Stimulated activated CD8-positive, alpha-beta memory T cell treated with anti-CD3 and anti-CD28 coated beads, Interleukin-15, amount 100 ng/mL, for 24 hours (primary cell): Measurements from ENCODE around the gene SLC38A10.

Experiments used
- DNase-seq: peaks from one replicate; pipeline ENCODE4 v3.0.0-alpha.2; 2020; ENCODE audit warnings: low read depth

The SLC38A10 gene

DNA sequence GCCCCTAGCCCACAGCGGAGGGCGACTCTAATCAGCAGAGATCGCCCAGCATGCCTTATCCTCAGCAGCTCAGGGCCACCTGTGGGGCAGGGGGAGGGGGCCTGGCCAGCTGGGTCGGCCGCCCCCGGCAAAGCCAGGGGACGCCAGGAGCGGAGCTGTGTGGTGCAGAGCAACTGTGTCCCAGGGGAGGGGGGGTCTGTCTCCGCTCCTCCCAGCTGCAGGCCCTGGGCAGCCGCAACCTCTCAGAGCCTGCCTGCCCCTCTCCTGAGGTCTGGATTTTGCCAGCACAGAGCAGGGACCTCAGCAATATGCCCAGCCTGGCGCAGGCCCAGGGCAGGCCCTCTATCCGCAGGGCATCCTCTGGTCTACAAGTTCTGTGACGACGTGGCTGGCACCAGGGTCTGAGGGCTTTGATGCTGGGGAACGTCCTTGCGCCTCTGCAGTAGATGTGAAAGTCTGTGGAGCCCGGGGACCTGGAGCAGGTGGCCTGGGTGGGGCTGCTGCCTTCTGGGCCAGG lies 36.5 kb upstream of the SLC38A10 start:
- no peak for DNase-seq

DNA sequence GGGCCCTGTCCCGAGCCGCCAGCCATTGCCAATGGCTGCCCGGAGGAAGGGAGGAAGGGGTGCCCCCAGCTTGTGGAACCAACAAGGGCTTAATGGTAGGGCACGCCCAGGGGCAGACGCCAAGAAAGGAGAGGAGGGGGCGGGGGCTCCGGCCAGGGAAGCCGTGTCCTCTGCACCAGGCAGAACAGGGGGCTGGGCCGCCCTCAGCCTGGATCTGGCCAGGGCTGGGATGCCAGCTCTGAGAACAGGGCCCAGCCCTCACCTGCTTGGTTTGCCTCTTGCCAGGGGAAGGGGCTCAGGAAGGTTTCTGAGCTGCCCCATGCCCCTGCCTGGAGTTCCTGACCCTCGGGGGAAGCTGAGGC lies 35.8 kb upstream of the SLC38A10 start:
- DNase-seq = no peak

DNA sequence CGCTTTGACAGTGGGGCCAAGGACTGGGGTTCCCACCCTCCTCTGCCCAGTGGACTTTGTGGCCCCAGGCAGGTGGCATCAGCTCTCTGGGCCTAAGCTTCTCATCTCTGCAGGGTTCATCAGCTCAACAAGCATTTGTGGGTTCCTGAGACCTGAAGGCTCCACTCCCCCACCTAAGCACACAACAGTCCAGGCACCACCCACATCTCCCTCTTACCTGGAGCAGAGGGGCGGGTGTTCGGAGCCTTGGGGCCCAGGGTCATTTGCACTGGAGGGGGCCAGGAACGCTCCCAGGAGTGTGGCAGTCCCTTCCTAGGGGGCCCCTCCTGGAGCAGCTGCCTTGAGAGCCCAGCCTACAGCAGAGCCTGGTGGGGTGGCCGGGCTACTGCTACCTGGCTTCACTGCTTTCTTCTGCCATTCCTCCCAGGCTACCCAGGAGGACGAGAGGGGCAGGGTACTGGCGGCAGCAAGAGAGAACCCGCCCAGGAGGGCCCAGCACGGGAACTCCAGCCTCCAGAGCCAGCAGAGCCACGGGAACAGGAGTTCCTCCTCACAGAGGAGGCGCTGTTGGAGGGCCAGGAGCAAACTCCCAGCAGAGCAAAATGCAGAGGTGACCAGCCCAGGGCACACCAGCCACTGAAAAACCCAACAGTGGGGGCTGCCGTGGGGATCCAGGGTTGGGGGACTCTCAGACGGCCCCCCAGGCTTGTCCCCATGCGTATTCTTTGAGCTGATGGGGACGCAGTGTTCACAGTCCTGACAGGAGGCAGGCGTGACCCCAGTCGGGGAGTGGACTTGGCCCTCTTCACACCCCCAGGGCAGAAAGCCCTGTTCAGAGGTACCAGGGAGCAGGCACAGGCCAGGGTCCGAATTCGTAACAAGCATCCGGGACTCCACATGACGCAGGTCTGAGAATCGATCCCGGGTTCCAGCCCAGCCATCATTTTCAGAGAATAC lies 35.1 kb upstream of the SLC38A10 start:
- no peak for DNase-seq

DNA sequence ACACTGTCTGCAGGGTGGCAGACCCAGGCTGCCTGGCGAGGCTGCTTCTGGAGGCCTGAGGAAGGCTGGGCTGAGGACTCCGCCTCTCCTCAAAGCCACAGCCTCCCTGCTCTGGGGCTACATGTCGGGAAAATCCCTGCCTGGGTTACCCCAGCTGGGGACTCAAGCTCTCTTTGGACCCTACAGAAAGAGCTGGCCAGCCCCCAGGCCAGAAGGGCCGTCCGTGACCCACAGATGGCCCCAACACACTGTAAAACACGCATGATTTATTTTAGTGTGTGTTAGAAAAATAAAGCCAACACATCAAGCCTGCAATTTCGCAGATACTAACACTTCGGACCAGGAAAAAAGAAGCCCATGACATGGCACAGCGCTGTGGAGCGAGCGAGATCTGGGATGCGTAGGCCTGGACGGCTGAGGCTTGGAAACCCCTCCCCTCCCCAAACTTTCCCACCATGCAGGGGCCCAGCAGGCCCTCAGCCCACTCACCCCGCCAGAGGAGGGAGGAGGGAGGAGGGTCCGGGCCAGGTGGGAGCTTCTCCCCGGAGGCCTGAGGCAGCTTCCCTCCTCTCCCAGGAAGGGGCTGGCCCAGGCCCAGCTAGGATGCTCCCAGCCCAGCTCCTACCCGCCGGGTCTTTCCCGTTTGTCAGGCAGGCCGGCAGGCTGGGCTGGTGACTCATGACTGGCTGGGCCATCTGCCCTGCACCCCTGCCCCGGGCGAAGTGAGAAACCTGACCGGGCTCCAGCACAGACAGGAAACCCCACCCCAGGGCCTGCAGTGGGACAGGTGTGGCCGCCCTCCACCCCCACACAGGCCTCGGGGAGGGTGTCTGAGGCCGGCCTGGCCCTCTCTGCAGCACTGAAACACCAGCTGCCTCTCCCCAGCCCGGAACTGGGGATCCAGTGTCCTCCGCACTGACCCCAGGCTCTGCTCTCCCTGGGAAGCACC lies 34.1 kb upstream of the SLC38A10 start:
- no peak for DNase-seq

DNA sequence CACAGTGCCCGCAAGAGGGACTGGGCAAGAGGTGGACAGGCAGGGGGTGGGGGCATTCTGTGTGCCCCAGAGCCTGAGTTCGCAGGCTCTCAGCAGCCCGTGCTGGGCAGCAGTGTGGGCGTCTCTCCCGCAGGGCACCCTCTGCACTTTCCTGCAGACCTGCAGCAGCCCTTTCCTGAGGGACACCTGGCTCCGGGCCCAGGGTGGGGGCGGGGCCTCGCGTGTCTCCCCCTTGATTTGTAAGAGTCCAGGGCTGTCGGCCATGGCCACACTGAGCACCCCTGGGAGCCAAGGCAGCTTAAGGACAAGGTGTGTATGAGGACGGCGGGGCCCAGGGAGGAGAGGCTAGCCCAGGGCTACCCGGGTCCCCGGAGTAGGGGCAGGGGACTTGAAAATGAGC lies 33.4 kb upstream of the SLC38A10 start:
- no peak for DNase-seq

DNA sequence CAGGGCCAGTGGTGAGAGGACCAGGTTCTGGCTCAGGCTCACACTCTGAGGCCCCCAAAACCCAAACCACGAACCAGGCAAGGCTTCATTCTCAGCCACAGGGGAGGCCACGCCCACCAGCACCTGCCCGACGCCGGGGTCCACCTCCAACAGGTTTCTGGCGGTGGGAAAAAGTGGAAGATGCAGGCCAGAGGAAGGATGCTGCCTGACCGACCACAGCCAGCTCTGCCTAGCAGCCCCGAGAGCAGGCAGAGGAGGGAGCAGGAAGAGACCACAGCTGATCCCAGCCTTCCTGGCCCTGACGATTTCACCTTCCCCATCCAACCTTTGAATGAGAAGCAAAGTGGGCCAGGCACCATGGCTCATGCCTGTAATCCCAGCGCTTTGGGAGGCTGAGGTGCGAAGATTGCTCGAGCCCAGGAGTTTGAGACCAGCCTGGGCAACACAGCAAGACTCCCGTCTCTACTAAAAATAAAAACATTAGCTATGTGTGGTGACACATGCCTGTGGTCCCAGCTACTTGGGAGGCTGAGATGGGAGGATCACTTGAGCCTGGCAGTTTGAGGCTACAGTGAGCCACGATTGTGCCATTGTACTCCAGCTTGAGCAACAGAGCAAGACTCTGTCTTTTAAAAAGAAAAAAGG lies 30.7 kb upstream of the SLC38A10 start:
- DNase-seq = no peak

DNA sequence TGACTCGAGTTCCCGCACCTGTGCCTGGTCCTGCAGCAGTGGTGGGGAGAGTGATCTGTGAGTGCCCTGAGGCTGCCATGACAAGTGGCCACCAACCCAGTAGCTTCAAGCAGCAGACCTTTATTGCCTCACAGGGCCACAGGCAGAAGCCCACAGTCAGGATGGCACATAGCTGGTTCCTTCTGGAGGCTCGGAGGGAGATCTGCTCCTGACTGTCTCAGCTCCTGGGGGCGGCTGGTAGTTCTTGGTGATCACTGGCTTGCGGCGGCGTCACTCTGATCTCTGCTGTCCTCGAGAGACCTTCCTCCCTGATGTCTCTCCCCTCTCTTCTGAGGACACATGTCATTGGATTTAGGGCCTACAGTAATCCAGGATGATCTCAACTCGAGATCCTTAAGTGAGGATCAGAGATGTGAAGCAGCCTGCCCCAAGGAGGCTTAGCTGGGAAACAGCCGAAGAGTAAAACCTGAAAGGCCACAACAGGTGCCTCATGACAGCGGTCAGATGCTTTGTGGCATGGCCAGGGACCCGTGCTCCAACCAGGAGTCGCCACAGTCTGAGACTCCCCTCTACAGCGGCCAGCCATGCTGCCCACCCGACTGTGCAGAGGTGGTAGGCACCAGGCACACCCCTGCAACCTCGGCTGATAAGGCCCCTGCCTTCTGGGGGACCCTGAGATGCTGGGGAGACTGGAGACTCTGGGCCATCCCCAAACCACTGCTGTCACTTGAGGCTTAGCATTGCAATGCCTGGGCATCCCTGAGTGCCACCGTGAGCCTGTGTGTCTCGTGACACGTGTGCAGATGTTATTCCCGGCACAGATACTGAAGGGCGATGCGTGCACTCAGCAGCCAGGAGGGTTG lies 30.0 kb upstream of the SLC38A10 start:
- no peak for DNase-seq

DNA sequence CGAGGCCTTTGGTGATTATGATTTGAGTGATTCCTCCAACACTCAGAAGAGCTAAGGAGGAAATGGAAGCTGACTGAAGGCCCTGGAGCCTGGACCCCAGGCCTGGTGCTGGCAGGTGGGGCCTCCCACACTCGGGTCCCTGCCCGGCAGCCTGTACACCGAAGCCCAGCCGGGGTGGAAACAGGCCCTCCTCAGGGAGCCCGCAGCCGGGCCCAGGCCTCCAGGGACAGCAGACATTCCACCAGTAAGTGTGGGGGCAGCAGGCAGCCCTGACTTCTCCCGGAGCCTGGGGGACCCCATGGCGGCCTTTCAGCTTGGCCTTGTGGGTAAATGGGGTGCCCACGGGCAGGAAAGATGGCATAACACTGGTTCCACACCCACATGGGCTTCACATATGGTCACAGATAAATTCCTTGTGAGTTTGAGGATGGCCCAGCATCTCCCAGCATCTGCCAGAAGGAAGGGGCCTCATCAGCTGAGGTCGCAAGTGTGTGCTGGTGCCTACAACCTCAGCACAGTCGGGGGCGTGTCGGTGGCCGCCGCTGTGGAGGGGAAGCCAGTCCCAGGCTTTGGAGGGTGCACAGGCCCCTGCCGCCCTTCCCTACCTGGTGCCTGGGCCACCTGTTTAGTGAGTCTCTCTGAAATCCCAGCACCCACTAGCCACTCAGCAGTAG lies 29.2 kb upstream of the SLC38A10 start:
- no peak for DNase-seq

DNA sequence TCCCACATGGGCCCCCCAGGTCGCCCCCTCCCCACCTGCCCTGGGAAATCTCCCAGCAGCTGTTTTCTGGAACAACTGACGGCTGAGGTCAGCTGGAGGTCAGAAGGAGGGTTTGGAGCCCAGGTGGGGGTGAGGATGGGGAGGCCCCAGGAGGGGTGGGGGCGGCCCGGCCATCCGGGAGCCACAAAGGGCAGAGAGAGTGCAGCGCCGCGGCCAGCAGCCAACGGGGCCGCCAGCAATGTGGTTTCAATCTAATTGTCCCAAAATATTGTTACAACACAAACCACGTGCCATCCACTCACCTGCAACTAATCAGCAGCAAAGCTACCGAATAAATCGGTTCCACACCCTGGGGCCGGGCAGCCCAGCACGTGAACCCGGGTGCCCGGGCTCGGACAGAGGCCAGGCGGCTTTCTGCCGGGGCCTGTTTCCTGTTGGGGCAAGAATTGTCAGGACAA lies 28.3 kb upstream of the SLC38A10 start:
- DNase-seq = no peak

DNA sequence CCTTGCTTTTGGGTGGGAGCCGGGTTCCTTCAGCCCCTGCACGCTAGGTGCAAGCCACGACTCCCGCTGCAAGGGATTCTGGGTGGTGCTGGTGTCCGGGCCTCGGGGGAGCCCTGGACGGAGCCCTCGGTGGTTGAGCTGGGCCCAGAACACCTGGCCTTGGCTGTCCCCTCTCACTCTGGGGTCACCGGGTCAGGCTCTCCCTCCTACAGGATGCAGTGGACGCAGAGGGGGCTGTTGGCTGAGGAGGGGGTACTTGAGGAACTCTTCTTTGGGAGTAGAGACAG lies 27.9 kb upstream of the SLC38A10 start:
- no peak for DNase-seq

DNA sequence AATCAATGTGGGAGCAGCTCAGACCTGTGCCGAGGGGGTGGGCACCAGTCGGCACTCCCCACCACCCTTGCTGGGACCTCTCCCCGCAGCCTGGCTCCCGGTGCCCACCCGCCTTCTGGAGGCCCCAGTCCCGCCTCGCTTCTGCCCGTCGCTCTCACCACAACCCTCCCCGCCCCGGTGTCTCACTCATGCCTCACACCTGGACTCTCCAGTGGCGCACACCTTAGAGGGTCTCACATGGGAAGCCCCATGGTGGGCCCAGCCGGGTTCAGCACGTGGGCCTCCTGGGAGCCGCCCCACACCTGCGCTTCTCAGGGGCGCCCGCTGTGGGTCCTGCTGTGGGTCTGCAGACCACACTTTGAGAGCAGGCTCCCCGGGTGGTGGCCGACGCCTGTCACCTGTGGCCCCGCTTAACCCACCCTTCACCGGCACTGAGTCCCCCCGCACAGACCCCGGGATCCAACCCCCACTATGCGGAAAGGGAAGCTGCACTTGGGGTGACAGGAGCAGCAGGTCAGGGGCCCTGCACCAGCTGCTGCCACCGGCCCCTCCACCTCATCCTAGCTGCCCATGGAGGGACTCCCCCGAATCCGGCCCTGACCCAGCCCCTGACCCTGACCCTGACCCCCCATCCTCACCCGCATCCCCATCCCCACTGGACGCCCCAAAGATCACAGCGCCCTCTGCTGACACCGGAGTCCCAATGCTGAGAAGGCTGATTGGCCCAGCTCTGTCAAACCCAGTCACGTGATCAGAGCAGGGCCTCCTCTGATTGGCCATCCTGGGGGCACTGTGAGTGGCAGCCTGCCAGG lies 27.4 kb upstream of the SLC38A10 start:
- DNase-seq = no peak

DNA sequence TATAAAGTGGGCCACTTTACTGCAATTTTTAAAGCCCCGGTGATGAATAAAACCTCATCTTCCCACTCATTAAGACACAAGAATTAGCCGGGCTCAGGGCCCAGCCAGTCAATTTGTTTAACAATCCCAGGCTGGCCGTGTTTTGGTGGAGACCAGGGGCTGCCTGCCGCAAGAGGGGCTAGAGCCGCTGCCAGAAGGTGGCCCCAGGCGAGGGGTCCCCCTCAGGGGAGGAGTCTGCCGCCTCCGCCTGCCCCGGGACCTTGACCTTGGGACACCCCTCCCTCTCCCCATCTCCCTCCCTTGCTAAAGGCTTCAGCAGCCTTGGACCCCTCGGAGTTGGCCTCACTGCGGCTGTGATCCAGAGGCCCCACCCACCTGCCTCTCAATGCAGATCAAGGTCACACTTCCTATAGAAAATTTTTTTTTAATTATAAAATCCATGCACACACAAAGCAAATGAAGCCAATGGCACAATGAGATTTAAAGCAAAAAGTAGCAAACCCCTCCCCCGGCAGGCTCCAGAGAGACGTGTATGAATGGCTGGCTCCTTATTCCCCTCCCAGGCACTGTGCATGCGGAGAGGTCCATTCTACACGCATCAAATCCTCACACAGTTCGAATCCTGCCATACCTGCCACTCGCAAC lies 23.0 kb upstream of the SLC38A10 start:
- DNase-seq = no peak

DNA sequence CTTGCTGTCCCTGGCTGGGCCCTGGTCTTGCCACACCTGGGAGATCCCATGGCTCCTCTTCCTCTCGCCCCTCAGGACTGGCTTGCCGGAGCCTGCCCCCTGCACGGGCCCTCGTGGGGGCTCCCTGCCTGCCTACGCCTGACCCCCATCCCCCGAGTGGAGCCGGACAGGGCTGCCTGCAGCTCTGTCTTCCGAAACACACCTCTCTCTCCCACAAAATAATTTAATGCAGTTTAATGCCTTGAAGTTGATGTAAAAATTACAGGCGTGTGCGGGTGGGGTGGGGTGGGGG lies 22.4 kb upstream of the SLC38A10 start:
- DNase-seq = no peak

DNA sequence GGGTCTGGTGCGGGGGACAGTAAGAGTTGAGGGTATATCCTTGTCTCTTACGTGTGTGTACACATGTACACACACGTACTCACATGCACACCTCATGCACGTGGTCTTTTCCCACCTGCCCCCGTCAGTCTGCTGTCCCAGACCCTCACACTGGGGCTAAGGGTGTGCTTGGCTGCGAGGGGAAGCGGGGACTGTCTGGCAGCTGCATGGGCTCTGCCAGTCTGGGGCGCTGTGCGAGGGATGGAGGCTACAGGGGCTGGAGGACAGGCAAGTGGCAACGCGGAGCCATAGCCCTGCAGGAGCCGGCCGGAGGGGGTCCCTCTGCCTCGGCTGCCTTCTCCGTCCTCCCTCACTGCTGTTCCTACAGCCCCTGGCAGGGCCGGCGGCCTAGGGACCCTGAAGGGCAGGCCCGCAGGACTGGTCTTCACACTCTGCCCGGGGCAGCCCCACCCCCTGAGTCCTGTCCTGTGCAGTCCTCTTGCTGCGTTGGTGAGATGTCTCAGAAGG lies 20.8 kb upstream of the SLC38A10 start:
- no peak for DNase-seq

DNA sequence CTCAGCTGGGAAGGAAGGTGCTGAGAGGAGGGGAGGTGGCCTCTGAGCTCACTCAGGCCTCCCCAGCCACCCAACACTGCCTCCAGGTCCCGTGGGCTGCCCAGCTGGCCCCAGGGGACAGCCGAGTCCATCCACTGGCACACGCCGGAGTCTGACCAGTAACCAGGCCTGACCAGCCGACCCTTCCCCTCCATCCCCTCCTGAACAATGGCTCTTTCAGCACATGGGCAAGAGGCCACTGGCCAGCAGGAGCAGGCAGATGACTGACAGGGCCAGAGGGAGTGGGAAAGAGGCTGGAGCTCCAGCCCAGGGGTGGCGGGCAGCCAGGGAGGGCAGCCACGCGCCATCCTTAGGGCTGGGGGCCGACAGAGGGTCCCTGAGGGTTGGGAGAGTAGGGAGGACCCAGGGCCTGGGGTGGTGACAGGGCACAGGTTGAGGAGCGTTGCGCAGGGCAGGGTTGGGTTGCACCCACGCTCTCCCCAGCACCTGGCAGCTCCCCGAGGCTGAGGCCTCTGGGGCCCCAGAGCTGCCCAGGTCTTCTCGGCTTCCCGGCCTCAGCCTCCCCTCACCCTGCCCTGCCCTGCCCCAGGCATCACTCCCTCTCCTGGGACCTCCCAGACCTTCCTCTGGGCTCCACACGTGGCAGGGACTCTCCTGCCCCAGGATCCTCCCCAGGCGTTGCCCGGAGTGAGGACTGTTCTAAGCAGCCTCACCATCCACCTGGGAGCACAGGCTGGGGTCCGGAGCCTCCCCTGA lies 20.2 kb upstream of the SLC38A10 start:
- DNase-seq = no peak

DNA sequence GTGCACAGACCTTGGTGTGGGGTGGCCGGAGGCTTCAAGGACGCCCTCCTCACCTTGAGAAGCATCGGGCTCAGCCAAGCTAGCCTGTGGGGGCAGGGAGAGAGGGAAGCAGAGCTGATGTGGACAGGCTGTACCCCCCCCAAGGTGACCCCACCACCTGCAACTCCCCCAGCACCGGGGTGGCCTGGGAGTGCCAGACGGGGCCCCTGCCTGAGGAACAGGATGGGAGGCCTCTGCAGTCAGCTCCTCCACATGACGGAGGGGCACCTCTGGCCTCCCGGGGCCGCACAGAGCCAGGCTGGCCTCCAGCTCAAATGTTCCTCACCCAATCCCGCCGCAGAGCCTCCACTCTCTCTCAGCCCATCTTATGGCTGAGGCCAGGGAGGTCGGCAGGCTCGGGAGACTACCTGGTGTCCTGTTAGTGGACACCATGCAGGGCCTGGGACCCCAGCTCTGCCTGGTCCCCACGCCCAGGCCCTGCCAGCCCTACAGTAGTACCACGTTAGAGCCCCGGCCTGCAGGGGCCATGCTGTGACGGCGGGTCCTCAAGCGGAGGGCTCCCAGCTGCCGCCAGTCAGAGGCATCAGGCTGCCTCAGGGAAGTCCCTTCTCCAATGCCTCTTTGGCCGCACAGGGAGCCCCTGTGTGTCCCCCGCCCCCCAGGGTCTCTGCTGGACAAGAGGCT lies 19.4 kb upstream of the SLC38A10 start:
- DNase-seq = no peak

DNA sequence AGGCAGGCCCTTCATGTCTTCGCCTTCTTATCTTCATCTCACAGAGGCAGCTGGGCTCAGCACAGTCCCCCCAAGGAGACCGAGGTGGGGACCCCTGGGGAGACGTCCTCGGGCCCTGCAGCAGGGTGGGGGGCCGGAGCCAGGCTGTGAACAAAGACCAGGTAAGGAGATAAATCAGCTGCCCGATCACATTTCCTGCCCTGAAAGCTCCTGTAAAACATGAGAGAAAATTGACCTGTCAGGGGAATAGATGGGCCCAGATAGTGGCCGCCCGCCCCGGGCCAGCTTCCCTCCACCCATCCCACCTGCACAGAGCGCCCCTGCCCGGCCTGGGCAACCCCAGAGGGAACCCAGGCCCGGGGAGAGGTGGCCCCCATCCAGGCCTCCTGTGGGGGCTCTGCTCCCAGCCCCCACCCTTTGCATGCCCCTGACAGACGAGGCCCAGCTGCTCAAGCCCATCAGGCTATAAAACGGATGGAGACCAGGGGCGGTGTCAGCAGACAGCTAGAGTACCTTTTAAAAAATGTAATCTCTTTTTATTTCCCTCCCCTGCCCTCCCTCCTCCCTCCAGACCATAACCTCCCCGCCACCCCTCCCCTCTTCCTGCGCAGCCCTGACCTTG lies 18.8 kb upstream of the SLC38A10 start:
- no peak for DNase-seq
